H9 (cell line): ENCODE measurements around the gene FABP7. TPM values are rescaled to one million over a fixed set of nuclear protein-coding genes. Genes with fewer than 3 reads are reported as not detected.

Experiments used
- DNase-seq: peaks from one replicate; pipeline ENCODE4 v3.0.0-alpha.2; 2017
- H2AFZ ChIP-seq: one replicate; pipeline ENCODE4 v1.6.1; 2013; ENCODE audit warnings: mild to moderate bottlenecking, low read length, control low read depth, moderate library complexity
- H2AK5ac ChIP-seq: 2 replicates; pipeline ENCODE4 v1.6.1; 2013; ENCODE audit warnings: low read length, control low read depth, mixed read lengths; ENCODE audit not compliant: insufficient read length
- H2BK120ac ChIP-seq: one replicate; pipeline ENCODE4 v1.6.1; 2013; ENCODE audit warnings: low read depth, mild to moderate bottlenecking, low read length, control low read depth, inconsistent platforms; ENCODE audit not compliant: poor library complexity, severe bottlenecking
- H2BK12ac ChIP-seq: 2 replicates; pipeline ENCODE4 v1.6.1; 2013; ENCODE audit warnings: low read length, control low read depth, mixed read lengths, low read depth; ENCODE audit not compliant: insufficient read length
- H2BK15ac ChIP-seq: 2 replicates; pipeline ENCODE4 v1.6.1; 2013; ENCODE audit warnings: low read depth, low read length, control low read depth
- H2BK20ac ChIP-seq: one replicate; pipeline ENCODE4 v1.6.1; 2013; ENCODE audit warnings: low read depth, mild to moderate bottlenecking, low read length, control low read depth, inconsistent platforms; ENCODE audit not compliant: poor library complexity, severe bottlenecking
- H2BK5ac ChIP-seq: 2 replicates; pipeline ENCODE4 v1.6.1; 2013; ENCODE audit warnings: low read length, control low read depth, mixed read lengths; ENCODE audit not compliant: insufficient read length
- H3K14ac ChIP-seq: 2 replicates; pipeline ENCODE4 v1.6.1; 2013; ENCODE audit warnings: low read length, control low read depth; ENCODE audit not compliant: insufficient read depth
- H3K18ac ChIP-seq: 2 replicates; pipeline ENCODE4 v1.6.1; 2013; ENCODE audit warnings: low read depth, mild to moderate bottlenecking, mixed read lengths, low read length, control low read depth; ENCODE audit not compliant: insufficient read length
- H3K23ac ChIP-seq: 2 replicates; pipeline ENCODE4 v1.6.1; 2013; ENCODE audit warnings: low read length, control low read depth, mixed read lengths, low read depth; ENCODE audit not compliant: insufficient read length
- H3K23me2 ChIP-seq: 2 replicates; pipeline ENCODE4 v1.6.1; 2013; ENCODE audit warnings: low read depth, mild to moderate bottlenecking, mixed read lengths, low read length, control low read depth; ENCODE audit not compliant: insufficient read length, poor library complexity, severe bottlenecking
- H3K27ac ChIP-seq: 2 replicates; pipeline ENCODE4 v1.5.1; 2013; ENCODE audit warnings: low read length, control low read depth, mixed read lengths, low read depth; ENCODE audit not compliant: insufficient read length
- H3K27me3 ChIP-seq: 2 replicates; pipeline ENCODE4 v1.6.1; 2013; ENCODE audit warnings: low read length, control low read depth, inconsistent platforms; ENCODE audit not compliant: insufficient read depth
- H3K4ac ChIP-seq: 2 replicates; pipeline ENCODE4 v1.6.1; 2013; ENCODE audit warnings: low read depth, mild to moderate bottlenecking, control low read depth, inconsistent platforms, low read length, moderate library complexity
- H3K4me1 ChIP-seq: 2 replicates; pipeline ENCODE4 v1.6.1; 2013; ENCODE audit warnings: low read length, control low read depth, inconsistent platforms; ENCODE audit not compliant: insufficient read depth
- H3K4me2 ChIP-seq: 2 replicates; pipeline ENCODE4 v1.6.1; 2013; ENCODE audit warnings: low read length, control low read depth, mixed read lengths; ENCODE audit not compliant: insufficient read length, insufficient read depth
- H3K56ac ChIP-seq: 2 replicates; pipeline ENCODE4 v1.6.1; 2013; ENCODE audit warnings: low read depth, mild to moderate bottlenecking, mixed read lengths, low read length, control low read depth; ENCODE audit not compliant: insufficient read length
- H3K79me1 ChIP-seq: 2 replicates; pipeline ENCODE4 v1.6.1; 2013; ENCODE audit warnings: low read depth, mild to moderate bottlenecking, moderate library complexity, low read length, control low read depth, inconsistent platforms; ENCODE audit not compliant: insufficient read depth, poor library complexity, severe bottlenecking
- H3K79me2 ChIP-seq: 2 replicates; pipeline ENCODE4 v1.6.1; 2013; ENCODE audit warnings: low read length, control low read depth, inconsistent platforms; ENCODE audit not compliant: insufficient read depth
- H3K9ac ChIP-seq: 2 replicates; pipeline ENCODE4 v1.6.1; 2013; ENCODE audit warnings: low read length, control low read depth, mixed read lengths; ENCODE audit not compliant: insufficient read length; ENCODE audit errors: extremely low read depth
- H3K9me3 ChIP-seq: one replicate; pipeline ENCODE4 v1.6.1; 2013; ENCODE audit warnings: low read depth, low read length, inconsistent platforms; ENCODE audit not compliant: control insufficient read depth
- H3T11ph ChIP-seq: one replicate; pipeline ENCODE4 v1.6.1; 2013; ENCODE audit warnings: mild to moderate bottlenecking, low read length, control low read depth, inconsistent platforms
- H4K20me1 ChIP-seq: one replicate; pipeline ENCODE4 v1.6.1; 2013; ENCODE audit not compliant: control insufficient read depth, insufficient read length, insufficient read depth
- H4K5ac ChIP-seq: 2 replicates; pipeline ENCODE4 v1.6.1; 2013; ENCODE audit warnings: low read depth, mild to moderate bottlenecking, mixed read lengths, low read length, control low read depth; ENCODE audit not compliant: insufficient read length
- H4K8ac ChIP-seq: replicated peaks from 2 replicates; pipeline ENCODE4 v1.6.1; 2013; ENCODE audit warnings: low read length, control low read depth, mixed read lengths, low read depth; ENCODE audit not compliant: insufficient read length
- H4K91ac ChIP-seq: 2 replicates; pipeline ENCODE4 v1.6.1; 2013; ENCODE audit warnings: low read depth, mild to moderate bottlenecking, moderate library complexity, mixed read lengths, low read length, control low read depth; ENCODE audit not compliant: insufficient read length
- H3K27ac Mint-ChIP-seq, 3 experiments: 2 replicates in 2 of 3; 3 replicates in 1 of 3; pipeline ENCODE4 v1.8.0; 2020 to 2021; ENCODE audit warnings: mixed read lengths in 3 of 3, mild to moderate bottlenecking in 1 of 3, moderate library complexity in 1 of 3
- H3K27me3 Mint-ChIP-seq: 2 replicates; pipeline ENCODE4 v1.8.0; 2021; ENCODE audit warnings: low read depth, mild to moderate bottlenecking, moderate library complexity, mixed read lengths
- H3K36me3 Mint-ChIP-seq, 3 experiments: 2 replicates in 2 of 3; 3 replicates in 1 of 3; pipeline ENCODE4 v1.8.0; 2020 to 2021; ENCODE audit warnings: low read depth in 3 of 3, mixed read lengths in 3 of 3; ENCODE audit not compliant: insufficient read depth in 1 of 3
- H3K4me1 Mint-ChIP-seq, 2 experiments: 2 replicates each; pipeline ENCODE4 v1.8.0; 2020; ENCODE audit warnings: mixed read lengths in 2 of 2
- H3K4me3 Mint-ChIP-seq, 2 experiments: 2 replicates in 1 of 2; 3 replicates in 1 of 2; pipeline ENCODE4 v1.8.0; 2020 to 2021; ENCODE audit warnings: mild to moderate bottlenecking in 2 of 2, mixed read lengths in 2 of 2, moderate library complexity in 1 of 2
- H3K9me3 Mint-ChIP-seq, 2 experiments: 2 replicates in 1 of 2; 3 replicates in 1 of 2; pipeline ENCODE4 v1.8.0; 2020; ENCODE audit warnings: mild to moderate bottlenecking in 2 of 2, mixed read lengths in 2 of 2, moderate library complexity in 1 of 2
- CTCF ChIP-seq: fragments of 200-600 bp; sonication (generic); conservative IDR thresholded peaks from 3 replicates; pipeline ENCODE4 v1.8.0; 2021; ENCODE audit warnings: antibody characterized with exemption, mild to moderate bottlenecking
- WGBS: extraction: QIAGEN DNeasy Blood & Tissue Kit; methylation state at CpG from one replicate; pipeline ENCODE4 v1.1.7; 2013; ENCODE audit warnings: missing lambda C conversion rate, low lambda C conversion rate, mixed read lengths; ENCODE audit not compliant: insufficient read length; ENCODE audit errors: extremely low coverage; 5-methylcytosine and 5-hydroxymethylcytosine counted together
- total RNA-seq: library from RNA; stranded (reverse); gene quantifications from 2 replicates; pipeline ENCODE4 v1.2.1, GENCODE V29; 2021

The FABP7 gene
- total RNA-seq, 1 experiment from 2014 or later = 3.9 TPM

- Histone ChIP-seq H2BK5ac (peak overlapping the region; percentile 43), H3K18ac (no peak overlapping the region), H4K5ac (peak overlapping the region; percentile 79), H3K9ac (peak overlapping the region; percentile 91), H3K27me3 (peaks cover 3% of the 10 kb centered on the region; the same call in 1 of the 2 replicates), H2BK12ac (no peak overlapping the region), H3K4ac (no peak overlapping the region), H3K4me2 (peak overlapping the region; percentile 93), H3K9me3 (no peaks in the 10 kb centered on the region), H3K14ac (0 out of 2 replicates have a peak overlapping the region, but pooled peaks have one; percentile 59), H4K8ac (no peak overlapping the region), H3K79me1 (no peaks in the 10 kb centered on the region), H3K4me1 (peaks cover 5% of the 10 kb centered on the region; the same call in 1 of the 2 replicates), H2BK120ac (no peak overlapping the region), H3K23me2 (peaks cover 11% of the 10 kb centered on the region), H2AFZ (peak overlapping the region; percentile 44), H2BK20ac (no peak overlapping the region), H3K23ac (no peak overlapping the region), H3T11ph (no peak overlapping the region), H3K56ac (no peak overlapping the region), H4K20me1 (no peaks in the 10 kb centered on the region), H2BK15ac (no peak overlapping the region), H2AK5ac (no peak overlapping the region), H3K27ac (peak overlapping the region; percentile 21), H4K91ac (no peak overlapping the region), H3K79me2 (no peaks in the 10 kb centered on the region)
- peak overlapping the region; percentile 91 to 96 (median 95) for H3K27ac Mint-ChIP-seq
- TF ChIP-seq CTCF = no peak
- peaks cover 42 to 44% of the 10 kb centered on the region in 2 experiments for H3K4me1 Mint-ChIP-seq
- peaks cover 36% of the 10 kb centered on the region for H3K27me3 Mint-ChIP-seq
- no peaks in the 10 kb centered on the region; a peak in 1 of 5 replicates for H3K9me3 Mint-ChIP-seq
- no CpG with 5 or more reads among the region's 14 CpGs for whole genome bisulfite sequencing
- DNase-seq = peak; percentile 51
- no peaks in the 10 kb centered on the region for H3K36me3 Mint-ChIP-seq
- peak overlapping the region; percentile 84 to 90 for H3K4me3 Mint-ChIP-seq
Measured at GRCh38 chr6:122790028-122790422, 10.5 kb downstream of the FABP7 start.
